Measurements from ENCODE around the gene TP53I11.

The TP53I11 gene

GRCh38 chr11:44989831-44990566 lies 39.3 kb upstream of the TP53I11 start:
- Histone ChIP-seq H3K79me2 (ENCODE audit: insufficient read depth, low read length) (no peaks in the 10 kb centered on the region), H3K27ac (ENCODE audit: low read depth, low read length) (no peak overlapping the region), H3K4me2 (ENCODE audit: low read depth, low read length, poor library complexity, severe bottlenecking) (no peak overlapping the region), H3K4me3 (ENCODE audit: insufficient read depth, low read length, poor library complexity, severe bottlenecking) (no peak overlapping the region), H3K9me2 (replicated peaks; ENCODE audit: insufficient read depth, low read length) (no peaks in the 10 kb centered on the region), H3K27me3 (ENCODE audit: low read length) (no peaks in the 10 kb centered on the region), H3K36me3 (ENCODE audit: low read length) (no peaks in the 10 kb centered on the region), H3F3A (ENCODE audit: insufficient read depth) (no peaks in the 10 kb centered on the region), H2AFZ (ENCODE audit: low read depth, low read length, severe bottlenecking) (no peak overlapping the region), H4K20me1 (ENCODE audit: low read depth, low read length) (no peaks in the 10 kb centered on the region), H3K9ac (ENCODE audit: low read length) (no peak overlapping the region), H3K9me3 (ENCODE audit: insufficient read depth, low read length) (no peaks in the 10 kb centered on the region)
- TF ChIP-seq EZH2phosphoT487 (conservative IDR thresholded peaks at IDR 0.05; ENCODE audit: low read length), result no peak
- TF ChIP-seq, protein P1, sequence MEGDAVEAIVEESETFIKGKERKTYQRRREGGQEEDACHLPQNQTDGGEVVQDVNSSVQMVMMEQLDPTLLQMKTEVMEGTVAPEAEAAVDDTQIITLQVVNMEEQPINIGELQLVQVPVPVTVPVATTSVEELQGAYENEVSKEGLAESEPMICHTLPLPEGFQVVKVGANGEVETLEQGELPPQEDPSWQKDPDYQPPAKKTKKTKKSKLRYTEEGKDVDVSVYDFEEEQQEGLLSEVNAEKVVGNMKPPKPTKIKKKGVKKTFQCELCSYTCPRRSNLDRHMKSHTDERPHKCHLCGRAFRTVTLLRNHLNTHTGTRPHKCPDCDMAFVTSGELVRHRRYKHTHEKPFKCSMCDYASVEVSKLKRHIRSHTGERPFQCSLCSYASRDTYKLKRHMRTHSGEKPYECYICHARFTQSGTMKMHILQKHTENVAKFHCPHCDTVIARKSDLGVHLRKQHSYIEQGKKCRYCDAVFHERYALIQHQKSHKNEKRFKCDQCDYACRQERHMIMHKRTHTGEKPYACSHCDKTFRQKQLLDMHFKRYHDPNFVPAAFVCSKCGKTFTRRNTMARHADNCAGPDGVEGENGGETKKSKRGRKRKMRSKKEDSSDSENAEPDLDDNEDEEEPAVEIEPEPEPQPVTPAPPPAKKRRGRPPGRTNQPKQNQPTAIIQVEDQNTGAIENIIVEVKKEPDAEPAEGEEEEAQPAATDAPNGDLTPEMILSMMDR (IDR thresholded peaks at IDR 0.05; ENCODE audit: insufficient read depth, low read length, poor library complexity, severe bottlenecking), result no peak

DNA sequence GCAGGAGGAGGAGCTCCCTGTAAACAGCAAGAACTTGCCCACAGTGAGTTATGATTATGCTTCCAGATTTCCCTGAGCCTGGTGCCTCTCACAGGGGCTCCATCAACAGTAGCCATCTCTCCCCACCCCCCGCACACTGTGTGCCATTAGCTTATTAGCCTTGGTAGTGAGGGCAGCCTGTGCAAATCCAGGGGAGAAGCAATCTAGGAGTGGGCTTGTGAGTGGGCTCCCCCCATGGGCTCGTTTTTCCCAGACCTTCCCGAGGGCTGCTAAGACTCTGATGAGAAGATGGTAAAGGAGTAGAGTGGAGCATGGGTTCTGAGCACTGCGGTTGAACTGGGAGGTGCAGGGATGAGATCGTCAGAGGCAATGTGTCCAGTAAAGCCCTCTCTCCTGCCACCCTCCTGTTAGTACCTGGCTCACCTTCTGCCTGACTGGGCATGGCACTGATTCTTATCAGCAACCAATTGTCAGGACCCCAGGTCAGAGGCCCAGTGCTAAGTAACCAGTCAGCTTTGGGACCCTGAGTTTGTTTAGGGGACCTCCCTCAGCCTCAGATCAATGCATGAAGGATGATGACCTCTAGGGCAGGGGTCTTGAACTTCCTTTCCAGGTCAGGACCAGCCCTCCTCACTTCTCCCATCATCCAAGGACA lies 38.4 kb upstream of the TP53I11 start:
- Histone ChIP-seq H3K4me2 (ENCODE audit: low read depth, low read length, poor library complexity, severe bottlenecking) (no peak overlapping the region), H3K36me3 (ENCODE audit: low read length) (no peaks in the 10 kb centered on the region), H3K27me3 (ENCODE audit: low read length) (no peaks in the 10 kb centered on the region), H3K79me2 (ENCODE audit: insufficient read depth, low read length) (no peaks in the 10 kb centered on the region), H3F3A (ENCODE audit: insufficient read depth) (no peaks in the 10 kb centered on the region), H3K27ac (ENCODE audit: low read depth, low read length) (no peak overlapping the region), H4K20me1 (ENCODE audit: low read depth, low read length) (no peaks in the 10 kb centered on the region), H2AFZ (ENCODE audit: low read depth, low read length, severe bottlenecking) (no peak overlapping the region), H3K9me3 (ENCODE audit: insufficient read depth, low read length) (no peaks in the 10 kb centered on the region), H3K4me3 (ENCODE audit: insufficient read depth, low read length, poor library complexity, severe bottlenecking) (no peak overlapping the region), H3K9ac (ENCODE audit: low read length) (no peak overlapping the region), H3K9me2 (replicated peaks; ENCODE audit: insufficient read depth, low read length) (no peaks in the 10 kb centered on the region)
- TF ChIP-seq, protein P1 (IDR thresholded peaks at IDR 0.05; ENCODE audit: insufficient read depth, low read length, poor library complexity, severe bottlenecking), result no peak
- TF ChIP-seq EZH2phosphoT487 (conservative IDR thresholded peaks at IDR 0.05; ENCODE audit: low read length), result no peak

DNA sequence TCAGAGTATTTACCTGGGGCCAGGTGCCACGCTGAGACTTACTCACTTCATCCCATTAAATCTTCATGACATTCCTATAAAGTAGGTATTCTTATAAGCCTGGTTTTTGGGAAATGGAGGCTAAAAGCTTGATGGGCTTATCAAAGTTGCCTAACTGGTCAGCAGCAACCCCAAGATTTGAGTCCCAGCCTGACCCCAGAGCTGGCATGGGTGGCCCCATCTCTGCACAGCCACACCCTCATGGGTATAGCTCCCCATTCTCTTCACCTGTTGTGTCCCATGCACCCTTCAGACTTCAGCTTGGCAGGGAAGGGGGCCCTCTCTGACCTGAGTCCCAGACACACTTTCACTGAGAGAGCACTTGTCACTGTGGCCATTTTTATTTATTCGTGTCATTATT lies 37.4 kb upstream of the TP53I11 start:
- TF ChIP-seq EZH2phosphoT487 (conservative IDR thresholded peaks at IDR 0.05; ENCODE audit: low read length), result no peak
- TF ChIP-seq, protein P1 (IDR thresholded peaks at IDR 0.05; ENCODE audit: insufficient read depth, low read length, poor library complexity, severe bottlenecking), result no peak
- Histone ChIP-seq H3K9me3 (ENCODE audit: insufficient read depth, low read length) (no peaks in the 10 kb centered on the region), H2AFZ (ENCODE audit: low read depth, low read length, severe bottlenecking) (no peak overlapping the region), H3K4me3 (ENCODE audit: insufficient read depth, low read length, poor library complexity, severe bottlenecking) (no peak overlapping the region), H3F3A (ENCODE audit: insufficient read depth) (no peaks in the 10 kb centered on the region), H3K27ac (ENCODE audit: low read depth, low read length) (no peak overlapping the region), H3K4me2 (ENCODE audit: low read depth, low read length, poor library complexity, severe bottlenecking) (no peak overlapping the region), H3K9ac (ENCODE audit: low read length) (no peak overlapping the region), H3K79me2 (ENCODE audit: insufficient read depth, low read length) (no peaks in the 10 kb centered on the region), H3K9me2 (replicated peaks; ENCODE audit: insufficient read depth, low read length) (no peaks in the 10 kb centered on the region), H4K20me1 (ENCODE audit: low read depth, low read length) (no peaks in the 10 kb centered on the region), H3K36me3 (ENCODE audit: low read length) (no peaks in the 10 kb centered on the region), H3K27me3 (ENCODE audit: low read length) (no peaks in the 10 kb centered on the region)
